Measurements from ENCODE around the gene TCF7L2. TPM values are rescaled to one million over a fixed set of nuclear protein-coding genes. Genes with fewer than 3 reads are reported as not detected.

TCF7L2 gene
- total RNA-seq, 1 donor from 2014 or later = 10.8 TPM

- ATAC-seq = no peak
Measured at GRCh38 chr10:112948196-112948595, 1.9 kb upstream of the TCF7L2 start.

- ATAC-seq = no peak
Measured at GRCh38 chr10:112949143-112949823, 764 bp upstream of the TCF7L2 start.

GRCh38 chr10:112950714-112951358 is 789 bp downstream of the TCF7L2 start:
- ATAC-seq = no peak

DNA sequence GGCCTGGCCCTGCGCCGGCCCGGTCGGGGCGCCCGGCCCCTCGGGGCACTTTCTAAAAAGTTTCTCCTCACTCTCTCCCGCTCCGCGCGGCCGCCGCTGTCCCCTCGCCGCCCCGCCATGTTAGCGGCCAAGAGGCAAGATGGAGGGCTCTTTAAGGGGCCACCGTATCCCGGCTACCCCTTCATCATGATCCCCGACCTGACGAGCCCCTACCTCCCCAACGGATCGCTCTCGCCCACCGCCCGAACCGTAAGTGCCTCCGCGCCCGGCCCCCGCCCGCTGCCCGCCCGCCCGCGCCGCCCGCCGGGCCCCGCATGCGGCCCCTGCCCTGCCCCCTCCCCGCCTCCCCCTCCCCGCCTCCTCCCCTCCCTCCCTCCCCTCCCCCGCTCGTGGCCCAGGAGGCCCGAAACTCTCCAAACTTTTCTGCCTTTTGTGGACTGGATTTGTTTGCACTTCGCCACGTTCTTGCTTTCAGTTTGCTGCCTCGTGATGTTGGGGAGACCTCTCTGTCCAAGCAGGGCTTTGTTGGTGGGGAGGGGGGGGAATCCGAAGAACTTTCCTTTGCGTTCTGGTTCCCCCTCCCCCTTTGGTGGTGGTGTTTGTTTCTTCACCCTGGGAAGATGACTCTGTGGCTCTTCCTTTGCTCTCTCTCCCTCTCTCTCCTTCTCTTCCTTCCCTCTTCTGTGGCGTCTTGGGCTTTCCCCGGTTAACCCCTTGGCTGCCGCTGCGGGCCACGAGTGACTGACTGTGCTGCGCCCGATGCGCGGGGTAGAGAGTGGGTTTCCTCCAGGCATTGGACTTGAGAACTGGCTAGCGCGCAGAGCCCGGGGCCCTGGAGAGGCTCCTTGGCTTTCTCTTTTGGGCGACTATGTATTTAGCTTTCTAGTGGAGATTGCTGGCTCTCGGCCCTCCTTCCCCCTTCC is 1.6 kb downstream of the TCF7L2 start:
- peak; percentile 31 for ATAC-seq

DNA sequence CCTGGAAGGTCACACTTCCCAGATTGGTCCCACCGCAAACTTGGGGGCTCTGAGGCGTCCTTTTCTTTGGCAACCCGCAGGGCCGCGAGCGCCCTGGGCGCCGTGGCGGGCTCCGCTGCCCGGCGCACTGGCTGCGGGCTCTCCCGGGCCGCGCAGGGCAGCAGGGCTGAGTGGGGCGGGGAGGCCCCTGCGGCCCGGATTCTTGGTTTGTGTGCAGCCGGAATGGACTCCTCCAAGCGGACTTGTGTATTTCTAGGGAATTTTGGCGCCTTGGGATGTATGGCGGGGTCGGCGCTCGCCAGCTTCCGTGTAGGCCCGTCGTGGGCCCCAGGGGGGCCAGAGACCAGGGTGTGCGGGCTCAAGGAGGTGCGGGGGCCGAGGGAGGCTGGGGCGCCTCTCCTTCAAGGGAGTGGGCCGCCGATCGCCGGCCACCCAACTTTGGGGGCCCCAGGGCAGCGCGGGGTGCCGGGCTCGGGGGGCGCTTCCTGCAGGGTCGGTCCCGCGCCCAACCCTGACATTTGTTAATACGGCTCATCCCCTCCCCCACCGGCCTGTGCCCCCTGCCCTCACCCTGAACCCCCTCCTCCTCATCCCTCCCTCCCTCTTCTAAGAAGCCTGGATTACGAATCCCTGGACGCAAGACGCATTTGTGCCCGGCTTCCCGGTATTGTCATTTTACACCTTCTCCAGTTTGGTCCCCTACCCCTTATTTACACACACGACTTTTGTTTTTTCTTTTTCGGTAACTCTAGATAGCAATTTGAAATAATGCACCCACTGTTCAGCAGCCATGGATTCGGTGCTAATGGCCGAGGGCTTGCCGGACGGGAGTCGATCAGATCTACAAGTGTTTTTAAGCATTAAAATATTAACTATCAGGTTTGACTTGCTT is 2.5 kb downstream of the TCF7L2 start:
- ATAC-seq = peak; percentile 36

DNA sequence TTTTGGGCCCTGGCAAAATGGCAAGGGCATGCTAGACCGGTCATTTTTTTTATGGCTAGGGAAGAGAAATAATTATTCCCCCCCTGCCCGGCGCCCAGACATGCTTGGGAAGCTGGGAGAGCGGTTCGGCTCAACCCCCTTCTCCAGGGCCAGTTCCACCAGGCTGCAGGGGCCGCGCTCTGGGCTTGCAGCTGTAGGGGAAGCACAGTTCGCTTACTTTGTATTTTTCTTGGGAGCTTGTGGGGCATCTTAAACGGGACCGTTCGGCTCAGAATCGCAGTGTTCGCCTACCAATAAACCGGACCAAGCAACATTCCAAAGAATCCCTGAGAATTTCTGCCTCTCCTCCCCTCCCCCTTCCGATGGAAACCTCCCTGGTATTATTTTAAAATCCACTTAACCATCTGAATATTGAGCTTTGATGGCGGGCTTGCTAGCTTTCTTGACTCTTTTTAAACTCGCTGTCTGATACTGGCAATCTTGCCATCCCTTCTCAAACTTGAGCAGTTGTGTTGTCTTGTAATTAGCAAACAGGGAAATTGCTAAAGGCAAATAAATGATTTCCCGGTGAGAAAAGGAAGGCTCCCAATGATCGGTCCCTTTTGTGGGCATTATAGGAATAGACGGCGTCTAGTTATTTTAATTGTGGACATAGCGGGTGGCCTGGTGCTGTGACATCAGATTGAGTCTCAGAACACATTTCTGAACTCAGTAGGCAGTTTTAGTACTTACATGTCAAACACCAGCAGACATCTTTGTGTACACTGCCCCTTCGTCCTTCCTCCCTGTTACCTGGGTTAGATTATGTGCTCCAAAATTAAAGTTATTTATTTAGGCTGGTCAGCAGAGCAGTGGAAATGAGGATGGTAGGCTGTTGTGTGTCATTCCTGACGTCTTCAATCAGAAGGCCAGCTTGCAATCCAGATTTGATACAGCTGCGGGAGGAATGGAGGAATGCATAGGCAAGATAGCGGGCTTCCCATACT is 3.4 kb downstream of the TCF7L2 start:
- ATAC-seq = no peak

GRCh38 chr10:112954974-112955581 is 5.0 kb downstream of the TCF7L2 start:
- no peak for ATAC-seq

DNA sequence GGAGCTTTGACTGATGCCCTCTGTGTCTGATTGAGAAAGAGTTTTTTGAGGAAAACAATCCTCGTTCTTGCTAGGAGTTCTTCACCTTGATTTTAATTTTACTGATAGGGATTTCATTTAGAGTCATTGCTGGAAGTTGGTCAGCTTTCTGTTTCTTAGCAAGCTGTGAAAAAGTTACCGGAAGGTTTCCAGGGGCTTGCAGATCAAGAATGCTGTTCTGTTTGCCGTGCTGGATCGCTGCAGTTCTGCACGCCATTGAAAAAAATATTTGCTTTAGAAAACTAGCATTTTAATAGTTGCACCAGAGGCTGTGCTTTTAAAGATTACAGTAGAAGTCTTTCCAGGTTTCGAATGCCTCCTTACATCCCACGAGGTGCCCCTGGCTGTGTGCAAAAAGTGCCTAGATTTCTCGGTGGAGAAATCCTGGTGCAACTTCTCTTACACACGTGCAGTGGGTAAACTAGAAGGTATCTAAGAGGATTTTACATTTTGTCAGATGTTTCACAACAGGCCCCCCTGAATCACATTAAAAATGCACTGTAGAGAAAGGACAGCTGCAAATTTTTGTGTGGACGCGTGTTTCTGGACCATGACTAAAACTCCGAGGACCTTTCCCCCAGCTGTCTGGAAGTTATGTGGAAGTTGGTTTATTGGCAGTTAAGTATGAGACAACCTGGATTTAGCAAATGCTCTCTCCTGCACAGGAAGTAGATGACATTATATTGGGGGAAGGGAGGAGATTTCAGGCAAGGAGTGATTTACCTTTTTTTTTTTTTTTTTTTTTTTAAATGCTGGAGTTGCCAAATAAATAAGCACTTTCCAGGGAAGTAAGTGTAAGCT is 5.8 kb downstream of the TCF7L2 start:
- no peak for ATAC-seq

DNA sequence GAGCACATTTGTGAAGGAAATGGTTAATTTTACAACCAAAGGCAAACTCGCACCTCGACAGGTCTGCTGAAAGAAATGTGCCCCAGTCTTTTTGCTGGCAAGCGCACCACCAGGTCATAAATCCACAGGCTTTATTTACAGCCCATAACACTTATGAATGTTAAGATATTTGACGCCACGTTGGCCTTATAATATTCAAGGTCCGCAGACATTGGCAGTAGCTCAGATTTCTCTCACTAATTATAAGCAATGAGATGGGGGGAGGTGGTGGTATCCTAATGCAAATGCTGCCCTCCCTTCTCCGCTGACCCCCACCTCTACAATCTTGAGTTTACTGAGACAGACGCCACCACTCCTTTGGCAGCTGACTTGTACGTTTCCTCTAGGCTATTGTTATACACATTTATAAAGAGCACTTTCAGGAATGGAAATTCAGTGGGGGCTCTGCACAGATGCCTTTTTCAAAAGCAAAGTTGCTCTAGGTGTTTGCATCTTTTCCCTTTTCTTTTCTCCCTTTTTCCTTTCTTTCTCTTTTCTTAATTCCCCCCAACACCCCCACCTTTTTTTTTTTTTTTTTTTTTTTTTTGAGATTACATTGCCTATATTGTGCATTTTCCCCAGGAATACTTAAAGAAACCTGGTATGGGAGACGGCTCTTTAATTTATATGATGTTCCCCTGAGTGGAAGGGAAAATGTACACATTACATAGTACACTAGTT is 6.7 kb downstream of the TCF7L2 start:
- no peak for ATAC-seq

GRCh38 chr10:112957640-112958092 is 7.6 kb downstream of the TCF7L2 start:
- ATAC-seq = no peak

DNA sequence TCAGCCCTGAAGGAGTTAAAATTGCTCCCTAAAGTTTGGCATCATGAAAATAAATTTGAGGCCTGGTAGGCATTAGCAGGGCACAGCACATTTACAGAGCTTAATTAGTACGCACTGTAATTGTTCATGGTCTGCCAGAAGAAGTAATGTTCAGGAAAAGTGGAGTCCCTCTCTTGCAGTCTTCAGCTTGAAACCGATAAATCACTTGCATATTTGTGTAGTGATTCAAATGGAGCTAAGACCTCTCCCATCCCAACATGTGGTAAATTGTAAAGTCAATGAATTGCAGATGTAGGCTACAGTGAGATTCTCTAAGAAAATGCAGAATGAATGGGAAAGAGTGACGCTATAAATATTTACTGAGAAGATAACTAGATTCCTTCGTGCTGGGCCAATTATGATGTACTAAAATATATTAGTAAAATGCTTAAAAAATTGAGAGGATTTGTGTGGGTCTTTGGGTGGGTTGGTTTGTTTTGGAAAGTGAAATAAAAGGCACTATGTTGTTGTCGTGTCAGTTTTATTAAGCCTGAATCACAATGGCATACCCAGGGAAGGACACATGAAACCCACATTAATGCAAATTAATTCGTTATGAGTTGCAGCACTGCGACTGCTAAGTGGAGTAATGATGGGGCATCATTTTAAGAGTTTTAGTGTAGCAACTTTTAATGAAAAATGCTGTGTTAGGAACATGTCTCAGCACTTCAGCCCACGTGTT is 8.4 kb downstream of the TCF7L2 start:
- ATAC-seq = no peak

GRCh38 chr10:112959207-112959838 is 9.3 kb downstream of the TCF7L2 start:
- no peak for ATAC-seq

- no peak for ATAC-seq
Measured at GRCh38 chr10:112960151-112960681, 10.2 kb downstream of the TCF7L2 start.

DNA sequence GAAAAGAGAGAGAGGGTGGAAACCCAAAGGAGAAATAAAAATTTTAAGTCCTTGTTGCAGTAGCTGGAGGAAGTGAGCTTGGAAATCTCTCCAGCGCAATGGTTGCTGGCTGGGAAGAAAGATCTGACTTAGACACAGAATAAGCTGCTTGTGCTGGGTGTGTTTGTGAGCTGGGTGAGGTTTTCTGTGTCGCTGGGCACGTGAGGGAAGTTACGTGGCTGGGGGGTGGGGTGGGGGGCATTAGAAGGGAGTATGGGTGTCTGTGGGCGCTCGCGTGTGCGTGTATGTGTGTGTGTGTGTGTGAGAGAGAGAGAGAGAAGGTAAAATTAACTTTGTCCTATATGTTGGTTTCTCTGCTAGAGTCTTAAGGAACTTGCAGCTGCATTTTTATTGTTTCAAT is 11.6 kb downstream of the TCF7L2 start:
- ATAC-seq = no peak

DNA sequence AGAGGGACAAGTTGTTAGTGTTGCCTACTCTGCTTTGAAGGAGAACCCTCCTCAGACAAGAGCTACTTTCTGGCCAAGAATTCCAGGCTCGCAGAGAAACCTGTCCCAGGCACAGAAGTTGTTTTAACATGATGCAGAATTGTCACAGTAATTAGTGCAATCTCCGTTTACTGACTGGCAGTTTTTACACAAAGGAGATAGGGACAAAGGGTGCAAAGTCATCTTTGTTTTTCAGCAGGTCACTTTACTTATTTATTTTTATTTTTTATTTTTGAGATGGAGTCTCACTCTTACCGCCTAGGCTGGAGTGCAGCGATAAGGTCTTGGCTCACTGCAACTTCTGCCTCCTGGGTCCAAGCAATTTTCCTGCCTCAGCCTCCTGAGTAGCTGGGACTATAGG is 12.3 kb downstream of the TCF7L2 start:
- ATAC-seq = no peak

DNA sequence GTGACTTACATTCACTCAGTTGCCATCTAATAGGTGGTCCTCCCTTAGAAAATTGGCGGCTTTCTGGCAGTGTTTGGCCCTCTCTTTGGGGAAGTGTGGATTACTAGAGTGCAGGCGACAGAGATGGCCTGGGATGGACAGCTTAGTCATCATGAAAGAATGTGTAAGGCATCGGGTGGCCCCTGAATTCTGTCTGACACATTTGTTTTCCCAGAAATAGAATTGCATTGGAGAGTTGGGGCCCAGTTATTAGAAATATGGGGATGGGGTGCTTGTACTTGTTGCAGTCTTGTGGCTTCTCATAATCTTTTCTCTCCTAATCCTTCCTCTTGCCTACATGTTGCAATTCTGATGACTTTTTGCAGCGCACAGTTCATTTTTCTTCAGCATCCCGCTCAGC is 13.8 kb downstream of the TCF7L2 start:
- ATAC-seq = no peak

DNA sequence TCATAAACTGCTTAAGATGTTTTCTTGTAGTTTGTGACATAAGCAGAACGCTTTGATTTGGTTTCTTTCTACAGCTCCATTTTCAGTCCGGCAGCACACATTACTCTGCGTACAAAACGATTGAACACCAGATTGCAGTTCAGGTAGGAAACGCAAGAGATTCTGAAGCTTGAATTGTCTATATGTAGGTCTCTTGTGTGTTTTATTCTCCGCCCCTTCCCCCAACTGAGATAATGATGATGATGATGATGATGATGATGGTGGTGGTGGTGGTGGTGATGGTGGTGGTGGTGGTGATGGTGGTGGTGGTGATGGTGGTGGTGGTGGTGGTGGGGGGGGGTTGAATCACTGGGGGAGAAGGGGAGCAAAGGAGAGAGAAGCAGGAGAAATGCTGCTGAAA is 14.4 kb downstream of the TCF7L2 start:
- ATAC-seq = no peak
